Vagina (tissue), 2 donors: Measurements from ENCODE around the gene MUC22. TPM values are rescaled to one million over a fixed set of nuclear protein-coding genes. Genes with fewer than 3 reads are reported as not detected.
A peak's percentile ranks its signal among the peaks of the same experiment; 100 is the strongest.
"Not testable (repeated sequence)": the region's sequence is repeated elsewhere in the genome, so short reads cannot be mapped to it uniquely, and the experiment has no call there.

Source experiments
- DNase-seq, 2 donors: peaks; one replicate each; pipeline ENCODE4 v3.0.0-alpha.2; 2017; ENCODE audit errors: extremely low spot score in 2 of 2
- H3K27ac ChIP-seq: fragments of 200-600 bp; sonication (generic); one replicate; pipeline ENCODE4 v1.5.1; 2019
- H3K27me3 ChIP-seq: fragments of 200-600 bp; sonication (generic); one replicate; pipeline ENCODE4 v1.5.1; 2019
- H3K36me3 ChIP-seq, 2 donors: fragments of 200-600 bp; sonication (generic); one replicate each; pipeline ENCODE4 v1.5.1; 2017 to 2019
- H3K4me1 ChIP-seq: fragments of 200-600 bp; sonication (generic); one replicate; pipeline ENCODE4 v1.5.1; 2019
- H3K4me3 ChIP-seq, 2 donors: fragments of 200-600 bp; sonication (generic); 1 replicate in 1 of 2; 2 replicates in 1 of 2; pipeline ENCODE4 v1.5.1; 2016 to 2019
- H3K9me3 ChIP-seq: fragments of 200-600 bp; sonication (generic); one replicate; pipeline ENCODE4 v1.5.1; 2019
- POLR2A ChIP-seq, 2 donors: fragments of 450-650 bp; IDR thresholded peaks; one replicate each; pipeline ENCODE4 v1.6.1; 2017; ENCODE audit warnings: antibody characterized with exemption in 2 of 2, mild to moderate bottlenecking in 2 of 2, moderate library complexity in 2 of 2
- POLR2AphosphoS5 ChIP-seq, 2 donors: sonication (generic); formaldehyde crosslinking; IDR thresholded peaks; one replicate each; pipeline ENCODE4 v1.9.0; 2017; ENCODE audit warnings: antibody characterized with exemption in 2 of 2, mild to moderate bottlenecking in 2 of 2, low read depth in 1 of 2; ENCODE audit not compliant: insufficient read depth in 1 of 2
- intact Hi-C: fragments of 100-400 bp; cut with DNase I; formaldehyde crosslinking; loops from one replicate; pipeline ENCODE4 v1.15.1; 2023
- total RNA-seq: library from RNA; depleted of rRNA; stranded (reverse); fragments of >200 nt; gene quantifications from one replicate; pipeline ENCODE4 v1.2.3, GENCODE V29; 2016
- TF ChIP-seq, protein P1 (sequence below), 3 experiments: fragments of 450-650 bp in 2 of 3; fragments of 200-600 bp in 1 of 3; sonication (generic) in 1 of 3; IDR thresholded peaks; one replicate each; pipeline ENCODE4 v1.5.1; 2017 to 2019; ENCODE audit warnings: antibody characterized with exemption in 3 of 3, mild to moderate bottlenecking in 2 of 3, moderate library complexity in 2 of 3

Gene MUC22
- total RNA-seq, 1 donor from 2014 or later: 2.9 TPM

DNA sequence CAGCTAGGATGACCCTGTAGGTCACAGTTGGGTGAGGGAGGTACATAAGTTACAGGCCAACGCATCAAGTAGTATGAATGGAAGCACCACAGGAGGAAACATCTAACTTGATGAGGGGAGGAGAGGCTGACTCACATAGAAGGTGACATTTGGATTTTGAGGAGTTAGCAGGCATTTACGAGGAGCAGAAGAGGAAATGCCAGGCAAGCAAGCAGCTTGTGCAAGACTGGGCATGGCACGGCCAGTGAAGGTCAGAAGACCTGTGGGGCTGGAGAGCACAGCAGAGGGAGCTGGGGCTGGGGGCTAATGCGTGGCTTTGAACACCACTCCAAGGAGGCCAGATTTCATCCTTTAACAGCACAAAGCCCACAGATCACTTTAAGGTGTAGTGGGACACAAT, 37.8 kb downstream of the MUC22 start:
- no peak for DNase-seq
- TF ChIP-seq POLR2A (IDR thresholded peaks at IDR 0.05): no peak
- TF ChIP-seq, protein P1, sequence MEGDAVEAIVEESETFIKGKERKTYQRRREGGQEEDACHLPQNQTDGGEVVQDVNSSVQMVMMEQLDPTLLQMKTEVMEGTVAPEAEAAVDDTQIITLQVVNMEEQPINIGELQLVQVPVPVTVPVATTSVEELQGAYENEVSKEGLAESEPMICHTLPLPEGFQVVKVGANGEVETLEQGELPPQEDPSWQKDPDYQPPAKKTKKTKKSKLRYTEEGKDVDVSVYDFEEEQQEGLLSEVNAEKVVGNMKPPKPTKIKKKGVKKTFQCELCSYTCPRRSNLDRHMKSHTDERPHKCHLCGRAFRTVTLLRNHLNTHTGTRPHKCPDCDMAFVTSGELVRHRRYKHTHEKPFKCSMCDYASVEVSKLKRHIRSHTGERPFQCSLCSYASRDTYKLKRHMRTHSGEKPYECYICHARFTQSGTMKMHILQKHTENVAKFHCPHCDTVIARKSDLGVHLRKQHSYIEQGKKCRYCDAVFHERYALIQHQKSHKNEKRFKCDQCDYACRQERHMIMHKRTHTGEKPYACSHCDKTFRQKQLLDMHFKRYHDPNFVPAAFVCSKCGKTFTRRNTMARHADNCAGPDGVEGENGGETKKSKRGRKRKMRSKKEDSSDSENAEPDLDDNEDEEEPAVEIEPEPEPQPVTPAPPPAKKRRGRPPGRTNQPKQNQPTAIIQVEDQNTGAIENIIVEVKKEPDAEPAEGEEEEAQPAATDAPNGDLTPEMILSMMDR (IDR thresholded peaks at IDR 0.05): no peak
- TF ChIP-seq POLR2AphosphoS5 (IDR thresholded peaks at IDR 0.05; ENCODE audit: insufficient read depth in 1 of 2, low read depth in 1 of 2): no peak
- Histone ChIP-seq H3K4me3 (no peak overlapping the region), H3K27me3 (no peaks in the 10 kb centered on the region), H3K27ac (no peak overlapping the region), H3K4me1 (no peaks in the 10 kb centered on the region), H3K36me3 (no peaks in the 10 kb centered on the region), H3K9me3 (no peaks in the 10 kb centered on the region)
- intact Hi-C loops: no loop called here

DNA sequence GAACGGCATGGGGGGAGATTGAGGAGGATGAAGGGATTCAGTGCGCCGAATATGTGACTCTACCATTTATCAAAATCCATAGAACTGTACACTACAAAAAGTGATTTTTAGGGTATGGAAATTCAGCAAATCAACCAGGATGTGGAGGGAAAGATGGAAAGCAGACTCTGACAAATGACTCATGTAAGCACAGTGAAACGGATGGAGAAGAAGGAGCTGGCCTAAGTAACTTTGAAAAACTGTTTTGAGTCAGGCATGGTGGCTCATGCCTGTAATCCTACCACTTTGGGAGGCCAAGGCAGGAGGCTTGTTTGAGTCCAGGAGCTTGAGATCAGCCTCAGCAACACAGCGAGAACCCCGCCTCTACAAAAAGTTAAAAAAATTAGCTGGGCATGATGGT, 39.2 kb downstream of the MUC22 start:
- intact Hi-C loops: no loop called here
- no peaks in the 10 kb centered on the region for H3K4me1 ChIP-seq
- H3K9me3 ChIP-seq: no peaks in the 10 kb centered on the region
- no peak for DNase-seq
- no peaks in the 10 kb centered on the region for H3K27me3 ChIP-seq
- TF ChIP-seq POLR2AphosphoS5 (IDR thresholded peaks at IDR 0.05; ENCODE audit: insufficient read depth in 1 of 2, low read depth in 1 of 2) (no peak), POLR2A (IDR thresholded peaks at IDR 0.05) (no peak)
- TF ChIP-seq, protein P1 (IDR thresholded peaks at IDR 0.05): no peak
- H3K27ac ChIP-seq: no peak overlapping the region
- no peak overlapping the region for H3K4me3 ChIP-seq
- H3K36me3 ChIP-seq: no peaks in the 10 kb centered on the region

DNA sequence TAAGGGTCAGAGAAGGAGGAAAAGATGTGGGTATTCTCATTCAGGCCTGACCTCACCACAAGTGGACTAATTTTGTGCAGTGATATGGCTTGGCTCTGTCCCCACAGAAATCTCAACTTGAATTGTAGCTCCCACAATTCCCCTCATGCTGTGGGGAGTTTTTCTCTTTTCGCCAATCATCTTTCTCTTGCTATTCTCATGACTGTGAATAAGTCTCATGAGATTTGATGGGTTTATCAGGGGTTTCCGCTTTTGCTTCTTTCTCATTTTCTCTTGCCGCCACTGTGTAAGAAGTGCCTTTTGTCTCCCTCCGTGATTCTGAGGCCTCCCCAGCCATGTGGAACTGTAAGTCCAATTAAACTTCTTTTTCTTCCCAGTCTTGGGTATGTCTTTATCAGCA, 42.9 kb downstream of the MUC22 start:
- H3K9me3 ChIP-seq, H3K27ac ChIP-seq, H3K36me3 ChIP-seq, DNase-seq, H3K27me3 ChIP-seq, H3K4me3 ChIP-seq: not testable (repeated sequence)
- intact Hi-C loops: loop anchor here (5.0 kb wide), 1 partner anchor 581 kb away; no protein-coding TSS in a partner anchor
- peaks cover 16% of the 10 kb centered on the region for H3K4me1 ChIP-seq

DNA sequence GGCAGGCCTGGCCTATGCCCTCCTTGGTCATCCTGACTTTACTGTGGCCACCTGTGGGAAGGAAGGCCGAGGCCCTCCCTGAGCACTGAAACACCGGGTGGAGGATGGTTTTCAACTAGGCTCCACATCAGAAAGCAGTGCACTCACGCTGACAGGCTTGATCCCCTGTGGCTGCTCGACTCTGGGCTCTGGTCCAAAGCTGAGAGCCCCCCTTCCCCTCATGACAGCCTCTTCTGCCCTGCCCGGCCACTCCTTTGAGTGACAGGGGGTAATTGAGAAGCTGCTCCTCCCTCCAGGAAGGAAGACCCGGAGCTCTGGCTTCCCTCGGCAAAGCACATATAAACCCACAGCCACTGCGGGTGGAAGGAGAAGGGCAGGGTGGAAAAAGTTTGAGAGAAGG, 43.6 kb downstream of the MUC22 start:
- no peak for TF ChIP-seq POLR2AphosphoS5 (IDR thresholded peaks at IDR 0.05; ENCODE audit: insufficient read depth in 1 of 2, low read depth in 1 of 2)
- TF ChIP-seq, protein P1 (IDR thresholded peaks at IDR 0.05): no peak
- TF ChIP-seq POLR2A (IDR thresholded peaks at IDR 0.05): no peak
- Histone ChIP-seq H3K27ac (no peak overlapping the region), H3K4me3 (peak overlapping the region in 1 of 2 donors; percentile 24), H3K9me3 (no peaks in the 10 kb centered on the region), H3K4me1 (peaks cover 23% of the 10 kb centered on the region), H3K36me3 (no peaks in the 10 kb centered on the region), H3K27me3 (no peaks in the 10 kb centered on the region)
- DNase-seq: no peak
- intact Hi-C loops: loop anchor here (5.0 kb wide), 1 partner anchor 582 kb away; no protein-coding TSS in a partner anchor

DNA sequence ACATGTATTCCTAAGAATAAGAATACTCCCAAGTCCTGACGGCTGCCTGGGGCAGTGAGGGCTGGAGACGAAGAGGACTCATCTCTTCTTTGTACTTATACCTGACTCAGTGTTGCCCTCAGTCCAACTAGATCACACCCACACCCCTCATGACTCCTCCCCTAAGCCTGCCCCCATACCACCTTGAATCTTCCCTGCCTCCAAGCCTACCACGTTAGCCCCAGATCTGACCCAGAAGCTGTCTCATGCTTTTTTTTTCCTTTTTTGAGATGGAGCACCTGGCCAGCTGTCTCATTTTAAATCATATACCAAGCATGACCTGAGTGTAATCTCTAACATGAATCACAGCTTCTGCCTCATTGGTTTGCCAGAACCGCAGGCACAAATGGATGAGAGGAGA, 45.2 kb downstream of the MUC22 start:
- TF ChIP-seq POLR2A (IDR thresholded peaks at IDR 0.05) (no peak), POLR2AphosphoS5 (IDR thresholded peaks at IDR 0.05; ENCODE audit: insufficient read depth in 1 of 2, low read depth in 1 of 2) (no peak)
- TF ChIP-seq, protein P1 (IDR thresholded peaks at IDR 0.05): no peak
- H3K27ac ChIP-seq: no peak overlapping the region
- H3K36me3 ChIP-seq: no peaks in the 10 kb centered on the region
- no peak for DNase-seq
- no peak overlapping the region for H3K4me3 ChIP-seq
- no peaks in the 10 kb centered on the region for H3K27me3 ChIP-seq
- H3K9me3 ChIP-seq: no peaks in the 10 kb centered on the region
- intact Hi-C loops: no loop called here
- H3K4me1 ChIP-seq: peaks cover 23% of the 10 kb centered on the region
